HCT116 (cell line): ENCODE measurements around the gene ATM. TPM values are rescaled to one million over a fixed set of nuclear protein-coding genes. Genes with fewer than 3 reads are reported as not detected.

ENCODE experiments used
- ATAC-seq: fragments of 200-7000 bp; cut with Tn5 transposase; 2 replicates; pipeline ENCODE4 v1.9.1; 2020; ENCODE audit warnings: mild to moderate bottlenecking, moderate library complexity
- BruUV-seq: library from RNA; stranded (reverse); fragments of 400-500 nt; replicated peaks from 2 replicates; lab custom pipeline; 2021; lab: Mats Ljungman, UMichigan
- CTCF ChIA-PET: fragments of 300-600 bp; sonication (Branson Sonifier 250); formaldehyde crosslinking; loops from one replicate; lab custom pipeline; 2021; ENCODE audit warnings: antibody characterized with exemption; lab: Charles Lee
- POLR2A ChIA-PET: fragments of 300-600, 350-600 bp; sonication (Branson Sonifier 250); formaldehyde crosslinking; loops from one replicate; lab custom pipeline; 2021; ENCODE audit warnings: antibody characterized with exemption; lab: Charles Lee
- RAD21 ChIA-PET, 2 experiments: fragments of 300-600 bp; sonication (Branson Sonifier 250); formaldehyde crosslinking; loops; one replicate each; lab custom pipeline; 2023; ENCODE audit warnings: low total read pairs in 2 of 2; ENCODE audit not compliant: uncharacterized antibody in 2 of 2, unreplicated experiment in 2 of 2, low non-redundant PET in 1 of 2; lab: Charles Lee
- DNase-seq: peaks from one replicate; pipeline ENCODE4 v3.0.0-alpha.2; 2010; ENCODE audit warnings: low read depth, low spot score
- H2AFZ ChIP-seq: fragments of 200-600 bp; shearing (Covaris generic), sonication (generic); 2 replicates; pipeline ENCODE4 v1.6.1; 2017; ENCODE audit warnings: low read depth, mixed run types, mixed read lengths, antibody characterized with exemption, low read length; ENCODE audit not compliant: poor library complexity, severe bottlenecking
- H3K27ac ChIP-seq: 2 replicates; pipeline ENCODE4 v1.5.1; 2012; ENCODE audit warnings: low read depth, low read length
- H3K27me3 ChIP-seq: fragments of 200-600 bp; sonication (generic); 2 replicates; pipeline ENCODE4 v1.6.1; 2016; ENCODE audit warnings: mixed run types, low read length, mixed read lengths; ENCODE audit not compliant: insufficient read depth
- H3K36me3 ChIP-seq, 2 experiments: fragments of 200-500 bp in 1 of 2; fragments of 200-600 bp in 1 of 2; sonication (Bioruptor generic) in 1 of 2; sonication (generic) in 1 of 2; 2 replicates each; pipeline versions ENCODE4 v1.5.1 to v1.6.1; 2014 to 2016; ENCODE audit warnings: low read length in 2 of 2, inconsistent platforms in 1 of 2, mixed read lengths in 1 of 2, mixed run types in 1 of 2; ENCODE audit not compliant: insufficient read depth in 2 of 2, control insufficient read depth in 1 of 2
- H3K4me1 ChIP-seq, 2 experiments: fragments of 200-600 bp in 1 of 2; sonication (generic) in 1 of 2; 2 replicates each; pipeline versions ENCODE4 v1.5.1 to v1.6.1; 2012 to 2017; ENCODE audit warnings: low read length in 2 of 2, inconsistent platforms in 1 of 2, mild to moderate bottlenecking in 1 of 2, mixed read lengths in 1 of 2, mixed run types in 1 of 2, moderate library complexity in 1 of 2; ENCODE audit not compliant: insufficient read depth in 2 of 2, control insufficient read depth in 1 of 2
- H3K4me2 ChIP-seq: fragments of 200-600 bp; sonication (generic); 2 replicates; pipeline ENCODE4 v1.6.1; 2017; ENCODE audit warnings: mixed run types, low read length, mixed read lengths
- H3K4me3 ChIP-seq, 2 experiments: fragments of 200-600 bp in 1 of 2; sonication (generic) in 1 of 2; replicated peaks in 1 of 2; 2 replicates each; pipeline ENCODE4 v1.5.1; 2011 to 2016; ENCODE audit warnings: low read length in 2 of 2, control low read depth in 1 of 2, low read depth in 1 of 2, mild to moderate bottlenecking in 1 of 2, mixed read lengths in 1 of 2, mixed run types in 1 of 2
- H3K79me2 ChIP-seq: fragments of 200-600 bp; sonication (generic); 2 replicates; pipeline ENCODE4 v1.6.1; 2017; ENCODE audit warnings: mild to moderate bottlenecking, mixed run types, low read length, moderate library complexity, mixed read lengths; ENCODE audit not compliant: insufficient read depth
- H3K9ac ChIP-seq: fragments of 200-600 bp; sonication (generic); 2 replicates; pipeline ENCODE4 v1.6.1; 2016; ENCODE audit warnings: low read length, mixed read lengths
- H3K9me2 ChIP-seq: fragments of 200-600 bp; sonication (generic), shearing (Covaris generic); 2 replicates; pipeline ENCODE4 v1.6.1; 2017; ENCODE audit warnings: mixed run types, mild to moderate bottlenecking, moderate library complexity; ENCODE audit not compliant: insufficient read depth
- H3K9me3 ChIP-seq, 2 experiments: fragments of 200-500 bp in 1 of 2; fragments of 200-600 bp in 1 of 2; sonication (Bioruptor generic) in 1 of 2; sonication (generic) in 1 of 2; 2 replicates each; pipeline ENCODE4 v1.6.1; 2014 to 2017; ENCODE audit warnings: low read length in 2 of 2, mixed read lengths in 2 of 2, inconsistent platforms in 1 of 2, low read depth in 1 of 2, mild to moderate bottlenecking in 1 of 2, mixed run types in 1 of 2, moderate library complexity in 1 of 2; ENCODE audit not compliant: control insufficient read depth in 1 of 2, insufficient read depth in 1 of 2
- H4K20me1 ChIP-seq: fragments of 200-600 bp; sonication (generic), shearing (Covaris generic); 2 replicates; pipeline ENCODE4 v1.6.1; 2017; ENCODE audit warnings: mixed run types, mild to moderate bottlenecking, moderate library complexity; ENCODE audit not compliant: insufficient read depth
- CBX3 ChIP-seq: IDR thresholded peaks from 2 replicates; pipeline ENCODE4 v1.6.1; 2012; ENCODE audit warnings: low read depth
- CTCF ChIP-seq, 3 experiments: fragments of 200-600 bp in 1 of 3; sonication (generic) in 1 of 3; IDR thresholded peaks in 2 of 3; conservative IDR thresholded peaks in 1 of 3; 2 replicates each; pipeline ENCODE4 v1.5.1; 2012 to 2017; ENCODE audit warnings: low read depth in 2 of 3, low read length in 2 of 3, antibody characterized with exemption in 1 of 3, borderline replicate concordance in 1 of 3, control low read depth in 1 of 3, mild to moderate bottlenecking in 1 of 3, mixed read lengths in 1 of 3, mixed run types in 1 of 3, moderate library complexity in 1 of 3; ENCODE audit not compliant: insufficient read depth in 1 of 3
- EGR1 ChIP-seq: IDR thresholded peaks from 2 replicates; pipeline ENCODE4 v1.6.1; 2012; ENCODE audit warnings: low read depth
- EZH2phosphoT487 ChIP-seq: fragments of 200-600 bp; IDR thresholded peaks from 2 replicates; pipeline ENCODE4 v1.6.1; 2018; ENCODE audit warnings: antibody characterized with exemption, borderline replicate concordance
- FOSL1 ChIP-seq: IDR thresholded peaks from 2 replicates; pipeline ENCODE4 v1.6.1; 2012; ENCODE audit warnings: low read depth
- JUND ChIP-seq: IDR thresholded peaks from 2 replicates; pipeline ENCODE4 v1.6.1; 2012
- MAX ChIP-seq: IDR thresholded peaks from 2 replicates; pipeline ENCODE4 v1.6.1; 2012
- POLR2AphosphoS5 ChIP-seq: IDR thresholded peaks from 2 replicates; pipeline ENCODE4 v1.6.1; 2011; ENCODE audit warnings: mild to moderate bottlenecking, low read depth, low read length, moderate library complexity
- RAD21 ChIP-seq: IDR thresholded peaks from 2 replicates; pipeline ENCODE4 v1.6.1; 2012; ENCODE audit warnings: low read depth, mild to moderate bottlenecking
- SIN3A ChIP-seq: IDR thresholded peaks from 2 replicates; pipeline ENCODE4 v1.6.1; 2012; ENCODE audit warnings: low read depth
- SP1 ChIP-seq: IDR thresholded peaks from 2 replicates; pipeline ENCODE4 v1.6.1; 2012; ENCODE audit warnings: low read depth
- SRF ChIP-seq: IDR thresholded peaks from 2 replicates; pipeline ENCODE4 v1.6.1; 2012; ENCODE audit warnings: low read depth
- TCF7L2 ChIP-seq: IDR thresholded peaks from 2 replicates; pipeline ENCODE4 v1.7.0; 2011; ENCODE audit warnings: borderline replicate concordance, inconsistent platforms; ENCODE audit not compliant: insufficient read depth, insufficient read length; ENCODE audit errors: extremely low read depth
- YY1 ChIP-seq: IDR thresholded peaks from 2 replicates; pipeline ENCODE4 v1.6.1; 2011; ENCODE audit warnings: low read length, low read depth, moderate library complexity, mild to moderate bottlenecking; ENCODE audit not compliant: insufficient replicate concordance; ENCODE audit errors: extremely low read depth
- ZBTB33 ChIP-seq: IDR thresholded peaks from 2 replicates; pipeline ENCODE4 v1.6.1; 2011; ENCODE audit warnings: mild to moderate bottlenecking, low read length, moderate library complexity; ENCODE audit not compliant: insufficient replicate concordance; ENCODE audit errors: extremely low read depth
- ZFX ChIP-seq: fragments of 450-650 bp; IDR thresholded peaks from 2 replicates; pipeline ENCODE4 v1.6.1; 2017
- intact Hi-C: fragments of 100-400 bp; cut with micrococcal nuclease; formaldehyde crosslinking; loops from 2 replicates; pipeline ENCODE4 v1.10.0; 2022
- total RNA-seq: library from RNA; stranded (reverse); gene quantifications from one replicate; pipeline ENCODE4 v1.2.1, GENCODE V29; 2021; ENCODE audit not compliant: unreplicated experiment

ATM gene
- total RNA-seq, 1 experiment from 2014 or later = 32.2 TPM

GRCh38 chr11:108345767-108346166 lies 122.9 kb downstream of the ATM start:
- no TSS peak for BruUV-seq
- DNase-seq (no peak), ATAC-seq (no peak)
- Histone ChIP-seq H3K9me2 (no peaks in the 10 kb centered on the region), H3K4me2 (no peak overlapping the region), H2AFZ (no peak overlapping the region), H3K27me3 (no peaks in the 10 kb centered on the region), H3K4me3 (no peak overlapping the region), H3K79me2 (no peaks in the 10 kb centered on the region), H3K9ac (no peak overlapping the region), H4K20me1 (no peaks in the 10 kb centered on the region), H3K9me3 (no peaks in the 10 kb centered on the region), H3K27ac (no peak overlapping the region), H3K36me3 (peaks cover 0 to 4% of the 10 kb centered on the region in 2 experiments; a peak in 1 of 4 replicates), H3K4me1 (peaks cover 4 to 5% of the 10 kb centered on the region in 2 experiments)
- TF ChIP-seq CBX3 = no peak
- no peak for TF ChIP-seq POLR2AphosphoS5
- no peak for TF ChIP-seq ZBTB33
- TF ChIP-seq EZH2phosphoT487 = no peak
- TF ChIP-seq SIN3A = no peak
- TF ChIP-seq ZFX = no peak
- TF ChIP-seq FOSL1 = no peak
- no peak for TF ChIP-seq YY1
- no peak for TF ChIP-seq SP1
- TF ChIP-seq SRF = no peak
- no peak for TF ChIP-seq EGR1
- no peak for TF ChIP-seq RAD21
- TF ChIP-seq TCF7L2 = no peak
- TF ChIP-seq MAX = no peak
- TF ChIP-seq JUND = no peak
- TF ChIP-seq CTCF (IDR thresholded peaks at IDR 0.05 in 2 of 3, conservative IDR thresholded peaks at IDR 0.05 in 1 of 3; ENCODE audit: borderline replicate concordance in 1 of 3, insufficient read depth in 1 of 3, low read depth in 2 of 3, low read length in 2 of 3) = no peak
- intact Hi-C loops = no loop called here
- ChIA-PET RAD21 (no interaction called here), POLR2A (no interaction called here), CTCF (no interaction called here)
